ENCODE results near the gene ZDHHC21. TPM values are rescaled to one million over a fixed set of nuclear protein-coding genes. Genes with fewer than 3 reads are reported as not detected.

Gene ZDHHC21
- total and polyA plus RNA-seq, 2 donors (not counting 3 experiments of a cell fraction or from before 2014, with no cell fraction given): 7.2 to 25.9 TPM

- no peak overlapping the region for H3K4me2 ChIP-seq (ENCODE audit: insufficient read depth, low read length)
- BruUV-seq (replicated peaks): no TSS peak
- no peaks in the 10 kb centered on the region for H3K4me1 ChIP-seq (ENCODE audit: control insufficient read depth, extremely low read depth, insufficient read depth, low read length)
- no peaks in the 10 kb centered on the region for H3K9me3 ChIP-seq (replicated peaks; ENCODE audit: control insufficient read depth, insufficient read depth, low read length)
- intact Hi-C loops (cut with micrococcal nuclease) (no loop called here), dilution Hi-C loops (cut with MboI; ENCODE audit: extremely low pct_ligation_motif_present, low sequenced_read_pairs) (no loop called here)
- H3K79me2 ChIP-seq (ENCODE audit: control insufficient read depth, insufficient read depth, low read length): no peaks in the 10 kb centered on the region
- H3K4me3 ChIP-seq (replicated peaks in 1 of 3; ENCODE audit: insufficient read depth in 1 of 3, low read depth in 1 of 3, low read length in 3 of 3): no peak overlapping the region
- H3K36me3 ChIP-seq (ENCODE audit: control insufficient read depth in 2 of 2, extremely low read depth in 1 of 2, insufficient read depth in 2 of 2, low read length in 2 of 2): peaks cover 0 to 2% of the 10 kb centered on the region in 2 experiments
- no peak overlapping the region for H2AFZ ChIP-seq (ENCODE audit: low read depth, low read length)
- ChIA-PET POLR2A (no interaction called here), CTCF (no interaction called here)
- no peak for DNase-seq (ENCODE audit: low read depth, low spot score)
- no peaks in the 10 kb centered on the region for H3K27me3 ChIP-seq (ENCODE audit: control insufficient read depth in 2 of 2, insufficient read depth in 2 of 2, low read length in 2 of 2)
- no peak overlapping the region for H3K9ac ChIP-seq (replicated peaks; ENCODE audit: extremely low read depth, insufficient read depth, low read length)
- FAIRE-seq: no peak
- H3K27ac ChIP-seq (ENCODE audit: insufficient read depth, low read depth, low read length): no peak overlapping the region
- TF ChIP-seq MAX (IDR thresholded peaks at IDR 0.05; ENCODE audit: insufficient read depth, insufficient read length): no peak
- TF ChIP-seq POLR2A (IDR thresholded peaks at IDR 0.05; ENCODE audit: low read depth, low read length): no peak
- TF ChIP-seq MYC (IDR thresholded peaks at IDR 0.05; ENCODE audit: low read depth, low read length): no peak
- no peaks in the 10 kb centered on the region for H4K20me1 ChIP-seq (replicated peaks; ENCODE audit: control insufficient read depth, extremely low read depth, insufficient read depth, low read length)
- no peaks in the 10 kb centered on the region for H3K9me1 ChIP-seq (replicated peaks; ENCODE audit: control insufficient read depth, extremely low read depth, insufficient read depth, low read length)
These were observed 95.9 kb downstream of the ZDHHC21 start for GRCh38 chr9:14597171-14597799.

- no peak for FAIRE-seq
- no TSS peak for BruUV-seq (replicated peaks)
- TF ChIP-seq MYC (IDR thresholded peaks at IDR 0.05; ENCODE audit: low read depth, low read length) (no peak), CTCF (IDR thresholded peaks at IDR 0.05; ENCODE audit: extremely low read depth in 1 of 2, insufficient read depth in 1 of 2, low read depth in 1 of 2, low read length in 2 of 2) (no peak), GATA2 (IDR thresholded peaks at IDR 0.05; ENCODE audit: insufficient read depth, insufficient read length, low read depth, low read length) (no peak), JUN (IDR thresholded peaks at IDR 0.05; ENCODE audit: borderline replicate concordance, insufficient read depth, insufficient read length, low read depth) (no peak), EZH2 (IDR thresholded peaks at IDR 0.05; ENCODE audit: borderline replicate concordance, low read depth, low read length, severe bottlenecking) (no peak), POLR2A (IDR thresholded peaks at IDR 0.05; ENCODE audit: low read depth, low read length) (no peak), MAX (IDR thresholded peaks at IDR 0.05; ENCODE audit: insufficient read depth, insufficient read length) (no peak), POLR2AphosphoS5 (IDR thresholded peaks at IDR 0.05; ENCODE audit: insufficient read depth, low read depth, low read length) (no peak), FOS (IDR thresholded peaks at IDR 0.05; ENCODE audit: borderline replicate concordance, insufficient read depth, low read length) (no peak)
These were observed 99.8 kb downstream of the ZDHHC21 start for GRCh38 chr9:14593406-14593805.

More at GRCh38 chr9:14593406-14593805, 99.8 kb downstream of the ZDHHC21 start:
- intact Hi-C loops (cut with micrococcal nuclease): no loop called here
- Histone ChIP-seq H3K27ac (ENCODE audit: insufficient read depth, low read depth, low read length) (no peak overlapping the region), H4K20me1 (replicated peaks; ENCODE audit: control insufficient read depth, extremely low read depth, insufficient read depth, low read length) (no peaks in the 10 kb centered on the region), H3K9ac (replicated peaks; ENCODE audit: extremely low read depth, insufficient read depth, low read length) (no peak overlapping the region), H3K4me1 (ENCODE audit: control insufficient read depth, extremely low read depth, insufficient read depth, low read length) (no peaks in the 10 kb centered on the region), H3K4me3 (replicated peaks in 1 of 3; ENCODE audit: insufficient read depth in 1 of 3, low read depth in 1 of 3, low read length in 3 of 3) (no peak overlapping the region), H3K9me1 (replicated peaks; ENCODE audit: control insufficient read depth, extremely low read depth, insufficient read depth, low read length) (no peaks in the 10 kb centered on the region), H3K9me3 (replicated peaks; ENCODE audit: control insufficient read depth, insufficient read depth, low read length) (no peaks in the 10 kb centered on the region), H3K27me3 (ENCODE audit: control insufficient read depth in 2 of 2, insufficient read depth in 2 of 2, low read length in 2 of 2) (no peaks in the 10 kb centered on the region), H3K79me2 (ENCODE audit: control insufficient read depth, insufficient read depth, low read length) (no peaks in the 10 kb centered on the region), H3K36me3 (ENCODE audit: control insufficient read depth in 2 of 2, extremely low read depth in 1 of 2, insufficient read depth in 2 of 2, low read length in 2 of 2) (peaks cover 0 to 2% of the 10 kb centered on the region in 2 experiments), H3K4me2 (ENCODE audit: insufficient read depth, low read length) (no peak overlapping the region), H2AFZ (ENCODE audit: low read depth, low read length) (no peak overlapping the region)
- CTCF ChIA-PET: interaction anchor here (0.9 kb wide), 1 partner anchor 175 kb away, joined by 3 read pairs; no protein-coding TSS in a partner anchor
- DNase-seq (ENCODE audit: low read depth, low spot score): no peak
- POLR2A ChIA-PET: no interaction called here
- dilution Hi-C loops (cut with MboI; ENCODE audit: extremely low pct_ligation_motif_present, low sequenced_read_pairs): no loop called here
